Measurements from ENCODE around the gene RAB44. TPM values are rescaled to one million over a fixed set of nuclear protein-coding genes. Genes with fewer than 3 reads are reported as not detected.

Gene RAB44
- total RNA-seq, 4 donors from 2014 or later, result 0.30 to 1.0 (median 0.63) TPM

- no peaks in the 10 kb centered on the region for H3K36me3 ChIP-seq
- H3K9me3 ChIP-seq, result no peaks in the 10 kb centered on the region
- no peak overlapping the region for H3K4me3 ChIP-seq
- 74 to 81% methylated on average over 17 to 18 of the region's 18 CpGs for WGBS, 2 donors
- TF ChIP-seq POLR2A (IDR thresholded peaks at IDR 0.05), result no peak
- TF ChIP-seq CTCF (IDR thresholded peaks at IDR 0.05), result no peak
- TF ChIP-seq EP300 (IDR thresholded peaks at IDR 0.05), result no peak
- H3K4me1 ChIP-seq, result peaks cover 0 to 30% (median 6%) of the 10 kb centered on the region in 4 donors
- DNase-seq (ENCODE audit: low spot score in 2 of 2), result no peak
- no peak overlapping the region for H3K27ac ChIP-seq
- H3K27me3 ChIP-seq, result no peaks in the 10 kb centered on the region
These were observed 72.3 kb downstream of the RAB44 start for GRCh38 chr6:36769676-36770499.

GRCh38 chr6:36771145-36771544 is 73.5 kb downstream of the RAB44 start:
- Histone ChIP-seq H3K27me3 (peaks cover 0 to under 1% of the 10 kb centered on the region in 2 donors), H3K36me3 (no peaks in the 10 kb centered on the region), H3K27ac (no peak overlapping the region), H3K4me1 (peaks cover 0 to 20% (median 5%) of the 10 kb centered on the region in 4 donors), H3K4me3 (no peak overlapping the region), H3K9me3 (no peaks in the 10 kb centered on the region)
- 89 to 93% methylated on average over 2 of the region's 2 CpGs for WGBS, 2 donors
- no peak for TF ChIP-seq EP300 (IDR thresholded peaks at IDR 0.05)
- no peak for TF ChIP-seq CTCF (IDR thresholded peaks at IDR 0.05)
- TF ChIP-seq POLR2A (IDR thresholded peaks at IDR 0.05), result no peak
- DNase-seq (ENCODE audit: low spot score in 2 of 2), result no peak

GRCh38 chr6:36772397-36772796 is 74.8 kb downstream of the RAB44 start:
- Histone ChIP-seq H3K27me3 (peaks cover 0 to 13% of the 10 kb centered on the region in 2 donors), H3K27ac (no peak overlapping the region), H3K36me3 (no peaks in the 10 kb centered on the region), H3K9me3 (no peaks in the 10 kb centered on the region), H3K4me3 (no peak overlapping the region), H3K4me1 (peaks cover 0 to 20% (median 3%) of the 10 kb centered on the region in 4 donors)
- DNase-seq (ENCODE audit: low spot score in 2 of 2), result no peak
- 64 to 73% methylated on average over 8 of the region's 8 CpGs for WGBS, 2 donors
- TF ChIP-seq EP300 (IDR thresholded peaks at IDR 0.05) (no peak), POLR2A (IDR thresholded peaks at IDR 0.05) (no peak), CTCF (IDR thresholded peaks at IDR 0.05) (no peak)

- no peak for TF ChIP-seq POLR2A (IDR thresholded peaks at IDR 0.05)
- no peak for TF ChIP-seq EP300 (IDR thresholded peaks at IDR 0.05)
- no peak for TF ChIP-seq CTCF (IDR thresholded peaks at IDR 0.05)
- H3K27ac ChIP-seq, result no peak overlapping the region
- H3K4me3 ChIP-seq, result no peak overlapping the region
- peaks cover 0 to 14% (median 2%) of the 10 kb centered on the region in 4 donors for H3K4me1 ChIP-seq
- H3K27me3 ChIP-seq, result peaks cover 0 to 18% of the 10 kb centered on the region in 2 donors
- DNase-seq (ENCODE audit: low spot score in 2 of 2), result no peak
- H3K36me3 ChIP-seq, result no peaks in the 10 kb centered on the region
- WGBS, 2 donors, result 83 to 84% methylated on average over 5 of the region's 5 CpGs
- H3K9me3 ChIP-seq, result no peaks in the 10 kb centered on the region
These were observed 76.7 kb downstream of the RAB44 start for GRCh38 chr6:36774331-36774730.

GRCh38 chr6:36776167-36776566 is 78.5 kb downstream of the RAB44 start:
- WGBS, 2 donors, result 76 to 89% methylated on average over 5 of the region's 5 CpGs
- H3K4me1 ChIP-seq, result peaks cover 0 to 3% (median 0%) of the 10 kb centered on the region in 4 donors
- DNase-seq (ENCODE audit: low spot score in 2 of 2), result no peak
- H3K36me3 ChIP-seq, result no peaks in the 10 kb centered on the region
- no peak overlapping the region for H3K27ac ChIP-seq
- TF ChIP-seq EP300 (IDR thresholded peaks at IDR 0.05) (no peak), CTCF (IDR thresholded peaks at IDR 0.05) (no peak), POLR2A (IDR thresholded peaks at IDR 0.05) (no peak)
- no peaks in the 10 kb centered on the region for H3K9me3 ChIP-seq
- no peak overlapping the region for H3K4me3 ChIP-seq
- H3K27me3 ChIP-seq, result peaks cover 0 to 18% of the 10 kb centered on the region in 2 donors

Data from tibial nerve (tissue), 4 donors.